Measurements from ENCODE around the gene PDXP.

Gene PDXP

DNA sequence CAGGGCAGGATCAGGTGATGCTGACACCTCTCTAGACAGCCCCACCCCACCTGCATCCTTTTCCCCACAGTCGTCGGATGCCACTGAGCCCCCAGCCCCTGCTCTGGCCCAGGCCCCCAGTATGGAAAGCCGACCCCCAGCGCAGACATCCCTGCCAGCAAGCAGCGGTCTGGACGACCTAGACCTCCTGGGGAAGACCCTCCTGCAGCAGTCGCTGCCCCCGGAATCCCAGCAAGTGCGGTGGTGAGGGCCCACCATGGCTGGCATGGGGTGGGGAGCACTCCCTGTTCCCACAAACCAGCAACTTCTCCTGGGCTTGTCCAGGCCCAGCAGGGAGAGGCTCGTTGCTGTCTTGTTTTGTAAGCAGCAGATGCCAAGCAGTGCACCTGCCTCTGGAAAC, 28.6 kb upstream of the PDXP start:
- DNase-seq = no peak

DNA sequence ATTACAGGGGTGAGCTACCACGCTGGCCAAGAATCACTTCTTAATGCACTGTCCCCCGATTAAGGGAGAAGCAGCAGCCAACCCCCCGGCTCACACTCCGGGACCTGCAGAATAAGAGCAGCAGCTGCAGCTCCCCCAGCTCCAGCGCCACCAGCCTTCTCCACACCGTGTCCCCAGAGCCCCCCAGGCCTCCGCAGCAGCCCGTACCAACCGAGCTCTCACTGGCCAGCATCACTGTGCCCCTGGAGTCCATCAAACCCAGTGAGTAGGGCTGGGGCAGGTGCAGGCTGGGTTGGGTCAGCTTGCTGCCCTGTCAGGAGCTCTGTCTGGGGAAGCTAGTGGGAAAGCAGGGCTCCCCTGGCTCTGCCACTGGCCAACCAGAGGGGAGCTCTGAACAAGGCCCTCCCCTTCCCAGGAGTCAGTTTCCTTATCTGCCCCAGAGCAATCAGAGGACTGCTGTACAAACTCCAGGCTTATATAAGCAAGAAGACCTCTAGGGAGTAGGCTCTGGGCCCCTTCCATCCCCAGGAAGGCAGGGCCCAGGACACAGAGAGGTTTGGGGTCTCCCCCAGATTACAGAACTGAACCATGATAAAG, 27.6 kb upstream of the PDXP start:
- no peak for DNase-seq

DNA sequence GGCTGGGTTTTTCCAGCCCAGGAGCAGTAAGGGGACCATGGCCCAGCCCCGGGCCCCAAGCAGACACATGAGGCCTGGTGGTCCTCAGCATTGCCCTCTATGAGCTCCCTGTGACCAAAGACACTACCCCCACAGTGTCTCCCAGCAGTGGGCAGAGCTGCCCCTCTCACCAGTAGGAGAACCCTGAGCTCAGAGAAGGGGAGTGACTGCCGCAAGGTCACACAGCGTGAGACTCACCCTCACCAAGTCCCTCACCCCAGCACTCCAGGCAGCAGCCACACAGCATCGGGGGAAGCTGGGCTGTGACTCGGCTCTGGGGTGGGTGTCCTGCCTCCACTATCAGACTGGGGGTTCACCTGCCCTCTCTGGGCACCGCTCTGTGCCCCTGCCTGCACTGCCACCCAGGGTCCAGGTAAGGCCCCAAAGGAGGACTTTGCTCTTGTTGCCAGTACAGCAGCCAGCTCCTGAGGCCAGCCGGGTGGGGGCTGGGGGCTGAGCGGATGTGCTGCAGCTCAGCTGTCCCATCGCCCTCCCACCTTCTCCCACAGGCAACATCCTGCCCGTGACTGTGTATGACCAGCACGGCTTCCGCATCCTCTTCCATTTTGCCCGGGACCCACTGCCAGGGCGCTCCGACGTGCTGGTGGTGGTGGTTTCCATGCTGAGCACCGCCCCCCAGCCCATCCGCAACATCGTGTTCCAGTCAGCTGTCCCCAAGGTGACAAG, 26.9 kb upstream of the PDXP start:
- no peak for DNase-seq

DNA sequence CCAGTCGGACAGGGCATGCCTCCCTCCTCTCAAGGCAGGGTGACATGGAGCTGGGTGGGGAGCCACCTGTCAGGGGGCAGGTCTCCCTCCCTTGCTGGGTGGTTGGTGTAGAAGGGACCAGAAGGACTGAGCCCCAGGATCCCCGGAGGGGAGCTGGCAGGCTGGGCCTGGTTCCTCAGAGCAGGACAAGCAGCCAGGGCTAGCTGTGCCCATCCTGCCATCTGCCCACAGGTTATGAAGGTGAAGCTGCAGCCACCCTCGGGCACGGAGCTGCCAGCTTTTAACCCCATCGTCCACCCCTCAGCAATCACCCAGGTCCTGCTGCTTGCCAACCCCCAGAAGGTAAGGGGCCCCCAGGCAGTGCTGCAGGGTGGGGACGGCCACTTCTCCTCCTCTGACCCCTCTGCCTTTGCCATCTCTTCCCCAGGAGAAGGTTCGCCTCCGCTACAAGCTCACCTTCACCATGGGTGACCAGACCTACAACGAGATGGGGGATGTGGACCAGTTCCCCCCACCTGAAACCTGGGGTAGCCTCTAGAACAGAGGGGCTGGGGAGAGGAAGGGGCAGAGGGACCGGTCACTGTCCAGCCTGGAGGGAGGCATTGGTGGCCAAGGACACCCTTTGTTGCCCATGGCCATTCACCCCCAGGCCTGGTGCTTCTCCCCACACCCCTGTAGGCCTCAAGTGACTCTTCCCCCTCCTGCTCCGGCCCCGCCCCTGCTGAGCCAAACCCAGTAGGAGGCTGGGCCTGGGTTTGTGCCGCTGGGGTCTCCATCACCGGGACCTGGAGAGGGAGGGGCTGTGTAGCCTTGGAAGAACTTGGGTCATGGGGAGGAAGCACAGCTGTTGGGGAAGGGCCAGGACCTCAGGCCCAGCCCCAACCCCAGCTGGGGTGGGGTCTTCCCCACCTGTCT, 26.1 kb upstream of the PDXP start:
- DNase-seq = no peak

DNA sequence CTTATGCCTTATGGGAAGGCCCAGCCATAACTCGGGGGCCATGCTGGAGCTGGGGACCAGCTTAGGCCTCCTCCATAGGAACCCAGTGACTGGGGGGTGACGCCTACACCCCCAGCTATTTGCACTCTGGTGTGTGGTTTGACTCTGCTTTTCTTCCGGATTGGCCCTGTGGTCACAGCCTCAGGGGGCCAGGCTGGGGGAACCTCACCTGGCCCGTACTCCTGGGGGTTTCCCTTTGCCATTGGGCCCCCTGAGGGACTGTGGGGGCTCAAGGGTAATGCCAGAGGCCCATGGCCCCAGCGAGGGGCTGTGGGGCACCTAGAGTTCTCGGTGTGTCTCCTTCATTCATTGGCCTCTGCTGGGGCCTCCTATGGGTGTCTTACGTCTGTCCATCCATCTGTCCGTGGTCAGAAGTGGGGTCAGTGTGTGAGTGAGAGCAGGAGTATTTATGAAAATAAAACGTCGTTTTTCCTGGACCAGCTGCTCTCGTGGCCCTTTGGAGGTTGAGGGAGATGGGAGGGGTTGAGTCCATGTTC, 25.4 kb upstream of the PDXP start:
- no peak for DNase-seq

DNA sequence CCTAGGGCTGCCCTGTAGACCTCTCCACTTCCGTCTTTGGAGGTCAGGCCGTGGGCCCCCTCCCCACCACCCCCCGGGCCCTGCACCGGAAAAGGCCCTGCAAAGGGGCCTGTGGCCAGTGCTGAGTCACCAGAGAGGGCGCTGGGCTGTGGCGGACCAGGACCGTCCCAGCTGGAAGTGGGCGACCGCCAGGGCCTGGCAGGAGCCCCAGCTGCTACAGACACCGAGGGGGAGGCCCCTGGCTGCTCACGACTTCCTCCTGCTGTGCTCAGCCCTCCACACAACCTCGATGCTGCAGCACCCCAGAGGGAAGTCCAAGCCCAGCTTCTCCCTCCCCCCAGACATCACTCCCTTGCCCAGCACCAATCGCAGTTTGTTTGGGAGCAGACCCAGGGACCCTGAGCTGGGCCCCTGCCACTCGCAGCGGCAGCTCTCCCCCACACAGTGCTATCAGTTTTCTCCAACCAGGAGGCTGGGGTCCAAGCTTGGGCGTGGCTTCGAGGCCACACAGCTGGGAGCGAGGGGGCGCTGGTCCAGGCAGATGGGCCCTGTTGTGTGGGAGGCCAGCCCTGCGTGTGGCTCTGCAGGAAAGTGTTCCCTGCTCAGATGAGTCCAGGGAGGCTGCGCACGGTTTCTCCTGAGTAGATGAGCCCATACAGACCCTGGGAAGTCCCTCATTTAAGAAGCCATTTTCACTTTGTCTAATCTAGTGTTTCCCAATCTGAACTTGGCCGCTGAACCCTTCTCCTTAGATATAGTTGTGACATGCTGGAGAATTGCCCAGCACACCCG, 24.7 kb upstream of the PDXP start:
- DNase-seq = no peak

DNA sequence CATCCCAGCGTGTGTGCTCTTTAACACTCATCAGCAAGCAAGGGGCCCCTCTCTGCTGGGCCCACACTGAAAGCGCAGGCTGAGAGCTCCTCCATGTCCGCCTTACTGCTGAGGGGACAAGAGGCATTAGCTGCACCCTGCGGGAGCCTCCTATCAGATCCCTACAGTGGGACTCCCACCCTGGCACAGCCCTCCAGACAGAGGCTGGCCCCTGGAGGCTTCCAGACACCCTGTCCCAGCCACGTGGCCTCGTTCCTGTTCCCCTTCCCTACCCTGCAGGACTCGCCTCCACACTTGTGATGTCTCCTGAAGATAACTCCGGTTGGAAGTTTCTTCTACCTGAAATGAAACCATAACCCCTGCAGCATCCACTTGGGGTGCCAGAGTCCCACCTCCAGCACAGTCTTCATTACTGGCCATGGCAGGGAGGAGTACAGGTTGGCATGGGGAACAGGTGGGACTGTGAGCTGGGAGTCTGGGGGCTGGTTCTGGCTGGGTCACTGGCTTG, 24.1 kb upstream of the PDXP start:
- DNase-seq = no peak

DNA sequence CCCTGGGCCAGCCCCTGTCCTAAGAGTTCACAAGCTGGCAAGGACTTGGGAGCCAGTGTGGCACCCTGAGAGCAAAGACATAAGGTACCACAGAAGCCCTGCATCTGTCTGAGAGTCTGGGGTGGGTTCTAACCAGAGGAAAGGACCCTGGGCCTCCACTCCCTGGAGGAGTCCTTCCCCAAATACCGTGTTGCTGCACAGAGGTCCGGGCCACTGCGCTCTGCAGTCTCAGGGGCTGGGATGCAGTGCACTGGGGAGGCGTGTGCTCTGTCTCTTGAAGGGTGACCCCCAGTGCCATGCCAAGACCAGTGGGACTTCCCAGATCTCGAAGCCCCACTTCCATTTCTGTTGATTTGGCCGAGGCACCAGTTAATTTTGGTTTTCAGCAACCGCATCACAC, 23.4 kb upstream of the PDXP start:
- no peak for DNase-seq

DNA sequence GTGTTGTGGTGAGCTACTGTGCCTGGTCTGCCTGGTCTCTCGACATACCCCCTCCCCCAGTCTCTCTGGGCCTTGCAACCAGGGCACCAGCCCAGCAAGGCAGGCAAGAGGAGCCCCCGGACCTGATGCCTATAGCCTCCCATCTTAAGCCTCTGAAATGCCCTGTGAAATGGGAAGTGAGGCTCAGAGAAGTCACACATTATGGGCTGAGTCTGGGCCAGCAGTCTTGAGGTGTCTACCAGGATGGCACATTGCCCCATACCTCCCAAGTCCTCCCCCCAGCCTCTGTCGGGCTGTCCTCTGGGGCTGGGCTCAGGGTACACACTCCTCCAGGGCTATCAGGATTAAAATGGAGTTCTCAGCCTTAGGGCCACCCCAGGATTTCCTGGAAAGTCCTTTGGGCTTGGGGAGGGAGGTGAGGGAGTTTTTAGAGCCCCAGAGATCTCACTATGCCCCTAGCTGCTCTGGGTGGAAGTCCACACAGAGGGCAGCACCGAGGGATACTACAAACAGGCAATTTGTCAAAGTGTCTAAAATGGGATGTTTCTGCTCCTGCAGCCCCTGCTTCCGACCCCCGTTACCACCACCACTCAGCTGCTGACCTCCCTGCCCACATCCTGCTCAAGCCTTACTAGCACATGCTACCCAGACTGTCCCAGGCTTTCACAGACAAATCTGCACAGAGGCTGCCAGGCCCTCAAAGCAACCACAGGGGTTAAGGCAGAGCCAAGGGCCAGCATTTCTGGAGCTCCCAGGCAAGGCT, 22.2 kb upstream of the PDXP start:
- DNase-seq = no peak

DNA sequence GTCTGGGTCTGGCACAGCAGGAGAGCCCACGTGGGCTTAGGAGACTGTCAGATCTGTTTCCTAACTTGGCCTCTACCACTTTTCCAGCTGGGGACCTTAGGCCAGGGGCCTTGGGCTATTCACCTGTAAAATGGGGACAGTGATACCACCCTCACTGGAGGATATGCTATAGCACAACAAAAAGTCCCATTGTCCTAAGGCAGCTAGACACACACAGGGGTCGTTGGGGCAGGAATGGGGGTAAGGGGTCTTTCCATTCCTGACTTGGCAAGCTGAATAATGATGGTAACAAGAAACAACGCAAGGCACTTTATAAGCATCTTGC, 21.6 kb upstream of the PDXP start:
- DNase-seq = no peak

DNA sequence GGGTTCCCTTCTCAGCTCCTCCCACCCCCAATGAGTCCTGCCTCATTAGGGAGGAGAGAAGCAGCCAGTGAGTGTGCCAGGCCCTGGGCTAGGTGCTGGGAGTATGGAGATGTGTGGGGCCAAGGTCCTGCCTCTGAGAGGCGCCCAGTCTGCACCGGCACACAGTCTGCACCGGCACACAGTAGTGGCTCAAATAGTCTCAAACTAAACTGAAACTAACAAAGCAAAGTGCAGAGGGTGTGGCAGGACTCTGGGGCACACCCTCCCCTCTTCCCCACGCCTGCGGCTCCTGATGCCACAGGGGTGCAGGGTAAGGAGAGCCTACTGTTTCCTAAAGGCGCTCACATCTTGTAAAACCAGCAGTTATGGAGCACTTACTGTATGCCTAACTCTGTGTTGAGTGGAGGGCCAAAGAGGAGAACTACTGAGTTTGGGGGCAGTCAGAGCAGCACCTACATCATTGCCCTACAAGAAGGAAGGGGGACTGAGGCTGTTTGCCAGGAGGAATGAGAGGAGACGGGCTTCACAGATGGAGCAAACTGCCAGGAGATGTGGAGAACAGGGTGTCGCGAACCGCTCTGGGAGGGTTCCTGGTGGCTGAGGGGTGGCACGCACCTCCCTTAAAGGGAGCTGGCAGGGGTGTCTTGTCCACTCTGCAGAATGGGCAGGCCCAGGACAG, 20.0 kb upstream of the PDXP start:
- no peak for DNase-seq

DNA sequence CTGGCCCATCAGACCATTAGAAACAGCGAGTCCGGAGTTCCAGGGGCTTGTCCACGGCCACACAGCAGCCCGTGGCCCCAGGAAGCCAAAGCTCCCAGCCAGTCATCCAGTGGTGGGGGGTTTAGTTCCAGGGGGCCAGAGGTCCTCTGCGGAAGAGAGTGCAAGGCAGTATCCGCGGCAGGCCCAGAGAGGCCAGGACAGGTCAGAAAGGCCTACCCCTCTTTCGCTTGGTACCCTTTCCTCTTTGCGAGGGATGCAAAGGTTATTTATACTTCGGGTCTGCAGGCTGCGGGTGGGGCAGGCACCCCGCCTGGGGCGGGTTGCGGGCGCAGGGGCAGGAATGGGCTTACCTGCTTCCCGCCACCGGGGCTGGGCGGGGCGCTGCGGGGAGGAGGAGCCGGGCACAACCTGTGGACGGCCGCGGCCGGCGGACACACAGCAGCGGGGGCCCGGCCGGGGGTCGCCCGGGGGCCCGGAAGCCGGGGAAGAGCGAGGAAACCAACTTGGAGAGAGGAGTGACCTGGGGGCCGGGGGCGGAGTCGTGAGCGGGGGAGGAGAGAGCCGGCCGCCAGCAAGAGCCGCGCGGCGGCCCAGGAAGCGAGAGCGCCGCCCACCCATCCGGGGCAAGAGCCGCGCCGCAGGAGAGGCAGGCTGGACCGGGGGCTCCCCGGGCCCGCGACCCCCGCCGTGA, 19.3 kb upstream of the PDXP start, which contains the start of gene SH3BP1:
TSS of gene SH3BP1 (plus strand) at position 600 of the 691 bp plus-strand sequence. CDS start 119 bp downstream, outside the sequence.
- peak; percentile 54 for DNase-seq

DNA sequence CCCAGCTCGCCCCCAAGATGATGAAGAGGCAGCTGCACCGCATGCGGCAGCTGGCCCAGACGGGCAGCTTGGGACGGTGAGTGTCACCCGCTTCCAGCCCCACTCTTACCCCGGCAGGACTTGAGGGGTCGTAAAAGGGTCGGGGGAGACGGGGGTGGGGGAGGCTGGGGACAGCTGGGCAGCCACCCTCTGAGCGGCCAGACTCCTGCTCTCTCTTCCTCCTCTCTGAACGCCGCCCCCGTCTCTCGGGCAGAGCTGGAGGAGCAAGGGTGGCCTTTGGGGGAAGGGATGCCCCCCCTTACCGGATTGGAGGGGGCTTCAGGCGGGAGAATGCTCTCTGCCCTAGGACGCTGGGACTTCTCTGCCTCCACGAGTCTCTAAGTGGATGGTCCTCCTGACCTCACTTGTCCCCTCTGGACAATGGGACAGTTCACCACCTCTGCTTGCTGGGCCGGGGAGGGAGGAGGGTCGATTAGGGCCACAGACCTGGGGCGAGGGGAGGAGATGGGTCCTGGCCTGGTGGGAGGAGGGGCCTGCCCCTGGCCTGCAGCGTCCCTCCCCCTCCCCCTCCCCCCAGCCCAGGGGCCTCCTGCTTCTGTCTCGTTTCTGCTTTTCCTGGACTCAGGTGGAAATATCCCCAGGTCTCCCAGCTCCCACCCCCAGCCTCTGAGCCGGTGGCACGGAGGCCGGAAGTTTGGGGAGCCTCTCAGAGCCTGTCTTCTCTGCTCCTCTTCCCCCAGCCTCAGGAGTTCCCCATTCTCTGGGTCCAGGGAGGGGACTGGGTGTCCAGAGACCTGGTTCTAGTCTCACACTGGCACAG, 18.5 kb upstream of the PDXP start:
- DNase-seq = no peak

DNA sequence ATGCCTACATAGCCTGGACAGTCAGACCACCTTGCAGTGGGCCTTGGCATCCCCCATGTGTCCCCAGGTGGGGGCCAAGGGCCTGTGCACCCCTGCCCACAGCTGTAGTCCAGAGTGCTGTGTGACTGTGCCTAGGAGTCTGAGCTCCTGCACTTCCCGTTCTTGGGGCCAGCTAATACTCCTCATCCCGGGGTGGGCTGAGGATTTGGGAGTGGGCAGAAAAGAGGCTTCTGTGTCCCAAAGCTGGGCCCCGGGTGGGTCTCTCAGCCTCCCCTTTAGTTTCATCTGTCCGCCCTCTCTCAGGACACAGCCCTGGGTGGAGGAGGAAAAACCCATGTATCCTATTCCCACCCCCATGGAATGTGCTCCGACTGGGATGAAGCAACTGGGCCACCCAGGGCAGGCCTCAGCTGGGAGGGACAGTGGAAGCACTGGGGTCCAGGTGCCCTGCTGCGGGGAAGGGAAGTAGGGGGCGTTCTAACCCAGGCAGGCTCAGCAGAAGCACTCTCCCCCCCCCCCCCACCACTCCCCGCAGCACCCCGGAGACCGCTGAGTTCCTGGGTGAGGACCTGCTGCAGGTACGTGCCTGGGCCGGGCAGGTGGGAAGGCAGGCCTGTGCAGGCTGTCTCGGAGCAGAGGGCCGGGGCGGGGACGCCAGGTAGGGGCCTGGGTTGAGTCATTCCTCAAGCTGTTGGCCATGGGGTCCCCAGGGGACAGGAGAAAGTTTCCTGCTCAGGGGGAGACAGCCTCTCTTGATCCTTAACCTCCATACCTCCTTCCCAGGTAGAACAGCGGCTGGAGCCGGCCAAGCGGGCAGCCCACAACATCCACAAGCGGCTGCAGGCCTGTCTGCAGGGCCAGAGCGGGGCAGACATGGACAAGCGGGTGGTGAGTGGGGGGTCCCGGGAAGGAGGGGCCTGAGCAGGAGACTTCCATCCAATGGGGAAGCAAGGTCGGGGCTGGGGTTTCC, 17.6 kb upstream of the PDXP start:
- DNase-seq = no peak

DNA sequence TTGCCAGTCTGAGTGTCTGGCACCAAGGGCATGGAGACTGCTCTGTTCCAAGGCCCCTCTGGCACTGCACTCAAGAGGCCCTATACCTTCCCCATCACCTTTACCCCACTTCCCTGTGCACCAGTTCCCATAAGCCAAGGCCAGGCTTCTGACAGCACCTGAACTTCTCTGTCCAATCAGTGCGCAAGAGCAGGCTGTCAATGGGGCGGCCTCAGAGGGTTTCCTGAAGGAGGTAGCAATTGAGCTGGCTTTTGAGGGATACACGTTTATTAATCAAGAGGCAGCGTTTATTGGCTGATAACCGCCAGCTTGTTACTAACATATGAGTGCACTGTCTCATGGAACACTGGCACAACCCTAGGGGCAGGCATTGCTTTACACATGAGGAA, 17.0 kb upstream of the PDXP start:
- DNase-seq = no peak

DNA sequence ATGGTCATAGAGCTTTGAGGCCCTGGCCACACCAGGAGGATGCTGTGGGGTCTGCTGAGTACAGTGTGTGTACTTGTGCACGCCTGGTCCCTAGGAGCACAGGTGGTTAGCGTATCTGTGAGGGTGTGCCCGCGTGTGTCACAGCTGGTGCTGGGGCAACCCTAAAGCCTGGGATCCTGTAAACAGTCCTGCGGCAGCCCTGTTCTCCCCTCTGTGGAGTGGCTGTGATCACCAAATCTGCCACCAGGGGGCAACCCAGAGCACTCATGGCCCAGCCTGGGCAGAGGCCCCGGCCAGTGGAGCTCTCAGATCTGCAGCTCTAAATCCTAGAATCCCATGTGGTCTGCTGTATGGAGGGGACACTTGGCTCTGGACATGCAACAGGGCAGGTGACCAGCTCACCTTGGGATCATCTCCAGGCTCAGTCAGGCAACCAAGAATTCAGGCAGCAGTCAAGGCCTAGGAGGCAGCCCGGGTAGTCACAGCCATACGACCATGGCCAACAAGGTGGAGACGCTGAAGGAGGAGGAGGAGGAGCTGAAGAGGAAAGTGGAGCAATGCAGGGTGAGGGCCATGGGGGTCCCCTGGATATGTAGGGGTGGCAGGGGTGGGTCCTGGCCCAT, 15.2 kb upstream of the PDXP start:
- peak; percentile 89 for DNase-seq

DNA sequence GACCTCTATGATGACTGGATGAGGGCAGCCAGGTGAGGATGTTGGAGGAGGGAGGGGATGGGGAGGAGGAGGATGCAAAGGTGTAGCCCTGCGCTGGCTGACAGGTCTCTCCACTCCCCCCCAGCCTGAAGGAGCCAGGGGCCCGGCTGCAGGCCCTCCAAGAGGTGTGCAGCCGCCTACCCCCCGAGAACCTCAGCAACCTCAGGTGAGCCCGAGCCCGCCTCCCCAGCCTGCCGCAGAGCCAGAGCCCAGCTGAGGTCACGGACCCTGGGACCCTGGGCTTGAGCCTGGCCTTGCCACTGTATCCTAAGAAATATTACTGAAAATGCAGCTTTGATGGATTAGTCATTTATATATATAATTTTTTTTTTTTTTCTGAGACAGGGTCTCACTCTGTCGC, 11.2 kb upstream of the PDXP start:
- DNase-seq = no peak

DNA sequence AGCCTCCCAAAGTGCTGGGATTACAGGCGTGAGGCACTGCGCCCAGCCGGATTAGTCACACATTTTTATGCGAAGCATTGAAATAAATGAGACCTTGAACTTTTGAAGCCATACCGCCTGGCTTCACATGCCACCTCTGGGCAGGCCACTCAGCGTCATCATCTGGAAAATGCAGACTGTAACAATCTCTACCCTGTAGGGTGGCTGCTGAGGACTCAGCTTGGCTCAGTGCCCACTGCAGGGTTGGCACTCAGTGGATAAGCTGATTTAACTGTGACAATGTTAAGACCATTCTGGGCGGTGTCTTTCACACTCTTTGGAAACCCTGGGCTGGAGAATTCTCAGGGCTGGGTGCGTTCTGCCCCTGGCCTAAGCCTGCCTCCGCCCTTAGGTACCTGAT, 10.6 kb upstream of the PDXP start:
- DNase-seq = no peak

Measured in T-helper 9 cell (primary cell).